ENCODE results near the gene TLDC2. TPM values are rescaled to one million over a fixed set of nuclear protein-coding genes. Genes with fewer than 3 reads are reported as not detected.

TLDC2 gene
- total and polyA plus RNA-seq, 2 of the 8 experiments (the other 6 are each of a cell fraction or from before 2014, with no cell fraction given), result 0.29 to 0.34 TPM

- TF ChIP-seq CHD7 (IDR thresholded peaks at IDR 0.05; ENCODE audit: insufficient replicate concordance, low read length), result no peak
- no peak for TF ChIP-seq JUN (IDR thresholded peaks at IDR 0.05; ENCODE audit: low read depth, low read length)
- TF ChIP-seq ATF2 (IDR thresholded peaks at IDR 0.05; ENCODE audit: low read length), result no peak
- TF ChIP-seq ZNF274 (IDR thresholded peaks at IDR 0.05; ENCODE audit: borderline replicate concordance, extremely low read depth, low read length), result no peak
- TF ChIP-seq BACH1 (IDR thresholded peaks at IDR 0.05; ENCODE audit: low read length), result no peak
- TF ChIP-seq ASH2L (IDR thresholded peaks at IDR 0.05; ENCODE audit: low read length), result no peak
- no peak for TF ChIP-seq RNF2 (IDR thresholded peaks at IDR 0.05; ENCODE audit: borderline replicate concordance, low read depth, low read length, missing control alignments, poor library complexity, severe bottlenecking)
- no peak for TF ChIP-seq FOSL1 (IDR thresholded peaks at IDR 0.05; ENCODE audit: insufficient read depth, low read depth, low read length)
Measured at GRCh38 chr20:36873498-36874189, 2.3 kb upstream of the TLDC2 start (continued).

All from H1 (cell line).